Activated CD8-positive, alpha-beta memory T cell treated with anti-CD3 and anti-CD28 coated beads, Interleukin-2, amount 50 U/mL, for 1 hour (primary cell): ENCODE data around the gene TANGO6.
"Not testable (repeated sequence)": the region's sequence is repeated elsewhere in the genome, so short reads cannot be mapped to it uniquely, and the experiment has no call there.

Source experiments
- DNase-seq: peaks from one replicate; pipeline ENCODE4 v3.0.0-alpha.2; 2020; ENCODE audit errors: extremely low read depth

The TANGO6 gene

GRCh38 chr16:68843482-68844210 is at the start of gene TANGO6:
TSS of gene TANGO6 (plus strand) at chr16:68843531. CDS start at chr16:68843618, 87 bp downstream.
- peak; percentile 66 for DNase-seq

GRCh38 chr16:68798398-68798797 is 44.9 kb upstream of the TANGO6 start:
- no peak for DNase-seq

GRCh38 chr16:68800257-68800875 is 43.0 kb upstream of the TANGO6 start:
- no peak for DNase-seq

GRCh38 chr16:68802190-68802589 is 41.1 kb upstream of the TANGO6 start:
- DNase-seq, result no peak

GRCh38 chr16:68806422-68806821 is 36.9 kb upstream of the TANGO6 start:
- DNase-seq, result no peak

GRCh38 chr16:68806981-68807380 is 36.4 kb upstream of the TANGO6 start:
- no peak for DNase-seq

- no peak for DNase-seq
These were observed 28.8 kb upstream of the TANGO6 start for GRCh38 chr16:68814516-68814915.

GRCh38 chr16:68823401-68824135 is 19.8 kb upstream of the TANGO6 start:
- no peak for DNase-seq

GRCh38 chr16:68825427-68825826 is 17.9 kb upstream of the TANGO6 start:
- no peak for DNase-seq

GRCh38 chr16:68826652-68827051 is 16.7 kb upstream of the TANGO6 start:
- no peak for DNase-seq

- DNase-seq, result no peak
These were observed 10.1 kb upstream of the TANGO6 start for GRCh38 chr16:68833251-68833650.

GRCh38 chr16:68834550-68834949 is 8.8 kb upstream of the TANGO6 start:
- no peak for DNase-seq

GRCh38 chr16:68835970-68836369 is 7.4 kb upstream of the TANGO6 start:
- no peak for DNase-seq

GRCh38 chr16:68839831-68840230 is 3.5 kb upstream of the TANGO6 start:
- no peak for DNase-seq

- DNase-seq, result not testable (repeated sequence)
These were observed 308 bp upstream of the TANGO6 start for GRCh38 chr16:68842964-68843481.

GRCh38 chr16:68844211-68844564 is 857 bp downstream of the TANGO6 start:
- no peak for DNase-seq

GRCh38 chr16:68848786-68849185 is 5.5 kb downstream of the TANGO6 start:
- DNase-seq, result no peak

GRCh38 chr16:68850481-68850880 is 7.2 kb downstream of the TANGO6 start:
- no peak for DNase-seq

GRCh38 chr16:68851601-68852000 is 8.3 kb downstream of the TANGO6 start:
- DNase-seq, result no peak

- DNase-seq, result no peak
These were observed 14.1 kb downstream of the TANGO6 start for GRCh38 chr16:68857479-68857878.

GRCh38 chr16:68859828-68860227 is 16.5 kb downstream of the TANGO6 start:
- DNase-seq, result no peak

GRCh38 chr16:68860978-68861892 is 17.9 kb downstream of the TANGO6 start:
- DNase-seq, result no peak
